ENCODE data around the gene ZFAND3.

Gene ZFAND3

DNA sequence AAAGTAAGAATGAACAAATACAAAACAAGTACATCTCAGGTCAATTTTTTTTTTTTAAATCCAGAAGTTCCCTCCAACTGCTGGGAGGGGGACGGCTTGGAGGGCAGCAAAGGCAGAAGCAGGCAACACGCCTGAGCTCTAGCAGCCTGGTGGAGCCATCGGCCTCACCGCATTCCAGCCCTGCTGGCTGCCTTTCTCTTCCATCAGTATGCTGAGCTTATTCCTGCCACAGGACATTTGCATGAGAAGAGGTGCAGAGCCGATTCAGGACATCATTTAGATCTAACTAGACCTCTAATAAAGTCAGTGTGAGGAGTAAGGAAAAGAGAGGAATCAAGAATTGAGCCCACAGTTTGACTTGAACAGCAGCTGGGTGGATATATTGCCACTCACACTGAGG, 318.8 kb downstream of the ZFAND3 start:
- no peak for DNase-seq (ENCODE audit: extremely low spot score)
- ChIA-PET POLR2A (no interaction called here), CTCF (no interaction called here)
- TF ChIP-seq HDGF (IDR thresholded peaks at IDR 0.05; ENCODE audit: borderline replicate concordance) (no peak), FOXA1 (IDR thresholded peaks at IDR 0.05) (no peak), TARDBP (IDR thresholded peaks at IDR 0.05) (no peak), FOXK2 (IDR thresholded peaks at IDR 0.05) (no peak), BHLHE40 (IDR thresholded peaks at IDR 0.05; ENCODE audit: borderline replicate concordance) (no peak), L3MBTL2 (conservative IDR thresholded peaks at IDR 0.05) (no peak), ELF4 (IDR thresholded peaks at IDR 0.05) (no peak), FOXM1 (IDR thresholded peaks at IDR 0.05; ENCODE audit: borderline replicate concordance) (no peak), SP1 (IDR thresholded peaks at IDR 0.05) (no peak), CTBP1 (IDR thresholded peaks at IDR 0.05; ENCODE audit: borderline replicate concordance) (no peak), SUZ12 (IDR thresholded peaks at IDR 0.05) (no peak), NFRKB (IDR thresholded peaks at IDR 0.05) (no peak), ZNF384 (IDR thresholded peaks at IDR 0.05) (no peak), LEF1 (IDR thresholded peaks at IDR 0.05; ENCODE audit: borderline replicate concordance) (no peak), ARNT (IDR thresholded peaks at IDR 0.05) (no peak)
- TF ChIP-seq, protein P1, sequence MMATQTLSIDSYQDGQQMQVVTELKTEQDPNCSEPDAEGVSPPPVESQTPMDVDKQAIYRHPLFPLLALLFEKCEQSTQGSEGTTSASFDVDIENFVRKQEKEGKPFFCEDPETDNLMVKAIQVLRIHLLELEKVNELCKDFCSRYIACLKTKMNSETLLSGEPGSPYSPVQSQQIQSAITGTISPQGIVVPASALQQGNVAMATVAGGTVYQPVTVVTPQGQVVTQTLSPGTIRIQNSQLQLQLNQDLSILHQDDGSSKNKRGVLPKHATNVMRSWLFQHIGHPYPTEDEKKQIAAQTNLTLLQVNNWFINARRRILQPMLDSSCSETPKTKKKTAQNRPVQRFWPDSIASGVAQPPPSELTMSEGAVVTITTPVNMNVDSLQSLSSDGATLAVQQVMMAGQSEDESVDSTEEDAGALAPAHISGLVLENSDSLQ (IDR thresholded peaks at IDR 0.05): no peak

DNA sequence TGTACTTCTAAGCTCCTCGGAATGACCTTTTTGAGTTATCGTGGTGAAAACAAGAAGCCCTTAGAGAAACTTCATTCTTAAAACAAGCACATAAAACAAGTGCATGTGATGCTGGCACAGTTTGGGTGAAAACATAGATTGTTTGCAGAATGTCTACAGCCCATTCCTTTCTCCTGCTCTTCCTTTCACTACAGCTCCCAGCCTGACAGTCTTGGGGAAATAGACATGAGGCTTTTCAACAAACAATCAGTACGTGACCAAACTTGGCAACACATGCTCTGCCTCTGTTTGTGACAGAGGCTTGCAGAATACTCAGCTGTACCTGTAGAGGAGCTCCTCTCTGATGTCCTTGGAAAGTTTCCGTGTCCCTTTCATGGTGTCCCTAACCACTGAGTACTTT, 321.6 kb downstream of the ZFAND3 start:
- ChIA-PET POLR2A (no interaction called here), CTCF (no interaction called here)
- DNase-seq (ENCODE audit: extremely low spot score): no peak
- no peak for TF ChIP-seq CTBP1 (IDR thresholded peaks at IDR 0.05; ENCODE audit: borderline replicate concordance)
- TF ChIP-seq ARNT (IDR thresholded peaks at IDR 0.05): no peak
- no peak for TF ChIP-seq TARDBP (IDR thresholded peaks at IDR 0.05)
- no peak for TF ChIP-seq NFRKB (IDR thresholded peaks at IDR 0.05)
- no peak for TF ChIP-seq FOXA1 (IDR thresholded peaks at IDR 0.05)
- TF ChIP-seq, protein P1 (IDR thresholded peaks at IDR 0.05): no peak
- no peak for TF ChIP-seq LEF1 (IDR thresholded peaks at IDR 0.05; ENCODE audit: borderline replicate concordance)
- no peak for TF ChIP-seq FOXK2 (IDR thresholded peaks at IDR 0.05)
- no peak for TF ChIP-seq ELF4 (IDR thresholded peaks at IDR 0.05)
- TF ChIP-seq BHLHE40 (IDR thresholded peaks at IDR 0.05; ENCODE audit: borderline replicate concordance): no peak
- no peak for TF ChIP-seq L3MBTL2 (conservative IDR thresholded peaks at IDR 0.05)
- TF ChIP-seq FOXM1 (IDR thresholded peaks at IDR 0.05; ENCODE audit: borderline replicate concordance): no peak
- no peak for TF ChIP-seq SP1 (IDR thresholded peaks at IDR 0.05)
- TF ChIP-seq HDGF (IDR thresholded peaks at IDR 0.05; ENCODE audit: borderline replicate concordance): no peak

DNA sequence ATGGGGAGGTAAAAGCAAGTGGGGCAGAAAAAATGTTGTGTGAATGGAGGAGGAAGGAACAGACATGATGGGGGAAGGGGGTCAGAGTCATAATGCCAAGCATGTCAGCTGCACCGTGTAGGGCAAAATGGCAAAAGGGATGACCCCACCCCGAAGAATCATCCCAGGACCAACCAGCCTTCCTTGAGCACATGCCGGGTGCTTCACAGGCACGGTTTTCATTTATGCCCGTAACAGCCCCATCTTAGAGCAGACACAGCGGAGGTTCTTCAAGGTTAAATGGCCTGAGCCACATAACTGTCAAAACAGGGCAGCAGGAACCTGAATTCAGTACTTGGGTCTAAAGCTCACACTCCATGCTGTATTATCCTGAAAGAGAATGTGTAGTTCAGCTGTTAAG, 322.2 kb downstream of the ZFAND3 start:
- no peak for DNase-seq (ENCODE audit: extremely low spot score)
- TF ChIP-seq ZNF384 (IDR thresholded peaks at IDR 0.05) (no peak), BHLHE40 (IDR thresholded peaks at IDR 0.05; ENCODE audit: borderline replicate concordance) (no peak), TARDBP (IDR thresholded peaks at IDR 0.05) (no peak), FOXK2 (IDR thresholded peaks at IDR 0.05) (no peak), FOXM1 (IDR thresholded peaks at IDR 0.05; ENCODE audit: borderline replicate concordance) (no peak), ELF4 (IDR thresholded peaks at IDR 0.05) (no peak), L3MBTL2 (conservative IDR thresholded peaks at IDR 0.05) (no peak), NFRKB (IDR thresholded peaks at IDR 0.05) (no peak), FOXA1 (IDR thresholded peaks at IDR 0.05) (no peak), SP1 (IDR thresholded peaks at IDR 0.05) (no peak), LEF1 (IDR thresholded peaks at IDR 0.05; ENCODE audit: borderline replicate concordance) (no peak), SUZ12 (IDR thresholded peaks at IDR 0.05) (no peak), ARNT (IDR thresholded peaks at IDR 0.05) (no peak)
- TF ChIP-seq, protein P1 (IDR thresholded peaks at IDR 0.05): no peak
- ChIA-PET POLR2A (no interaction called here), CTCF (no interaction called here)

DNA sequence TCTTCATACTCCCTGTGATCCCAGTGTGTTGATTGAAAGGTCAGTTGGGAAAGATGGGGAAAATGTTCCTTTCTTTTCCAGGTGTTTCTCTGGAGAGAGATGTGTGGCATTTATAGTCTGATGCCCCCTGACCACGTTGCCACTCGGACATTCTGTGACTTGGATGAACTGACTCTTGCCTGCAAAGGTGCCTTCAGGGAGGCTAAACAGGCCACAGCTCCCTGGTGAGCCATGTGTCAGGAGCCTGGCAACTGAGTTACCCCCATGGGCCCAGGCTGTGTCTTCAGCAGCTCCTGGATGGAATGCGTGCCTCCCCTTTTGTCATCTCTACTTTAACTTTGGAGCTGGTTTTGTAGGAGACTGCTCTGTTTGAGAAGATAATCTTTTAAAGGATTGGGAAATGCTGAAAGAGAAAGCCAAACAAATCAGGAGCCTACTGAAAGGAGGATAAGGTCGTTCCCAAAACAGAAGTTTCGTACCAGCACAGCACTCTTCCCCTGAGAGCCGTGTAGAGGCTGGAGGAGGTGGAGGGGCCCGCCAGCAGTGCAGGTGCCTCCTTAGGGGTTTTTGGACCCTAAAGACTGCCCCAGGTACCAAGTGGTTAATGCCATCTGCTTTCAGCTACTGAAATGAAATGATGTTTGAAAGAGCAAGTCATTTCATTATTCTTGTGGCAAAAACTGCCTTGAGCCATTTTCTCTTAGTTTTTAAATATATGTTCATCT, 322.8 kb downstream of the ZFAND3 start:
- ChIA-PET CTCF (no interaction called here), POLR2A (no interaction called here)
- TF ChIP-seq FOXK2 (IDR thresholded peaks at IDR 0.05): no peak
- no peak for TF ChIP-seq TARDBP (IDR thresholded peaks at IDR 0.05)
- no peak for TF ChIP-seq FOXA1 (IDR thresholded peaks at IDR 0.05)
- no peak for TF ChIP-seq SUZ12 (IDR thresholded peaks at IDR 0.05)
- no peak for TF ChIP-seq LEF1 (IDR thresholded peaks at IDR 0.05; ENCODE audit: borderline replicate concordance)
- DNase-seq (ENCODE audit: extremely low spot score): no peak

DNA sequence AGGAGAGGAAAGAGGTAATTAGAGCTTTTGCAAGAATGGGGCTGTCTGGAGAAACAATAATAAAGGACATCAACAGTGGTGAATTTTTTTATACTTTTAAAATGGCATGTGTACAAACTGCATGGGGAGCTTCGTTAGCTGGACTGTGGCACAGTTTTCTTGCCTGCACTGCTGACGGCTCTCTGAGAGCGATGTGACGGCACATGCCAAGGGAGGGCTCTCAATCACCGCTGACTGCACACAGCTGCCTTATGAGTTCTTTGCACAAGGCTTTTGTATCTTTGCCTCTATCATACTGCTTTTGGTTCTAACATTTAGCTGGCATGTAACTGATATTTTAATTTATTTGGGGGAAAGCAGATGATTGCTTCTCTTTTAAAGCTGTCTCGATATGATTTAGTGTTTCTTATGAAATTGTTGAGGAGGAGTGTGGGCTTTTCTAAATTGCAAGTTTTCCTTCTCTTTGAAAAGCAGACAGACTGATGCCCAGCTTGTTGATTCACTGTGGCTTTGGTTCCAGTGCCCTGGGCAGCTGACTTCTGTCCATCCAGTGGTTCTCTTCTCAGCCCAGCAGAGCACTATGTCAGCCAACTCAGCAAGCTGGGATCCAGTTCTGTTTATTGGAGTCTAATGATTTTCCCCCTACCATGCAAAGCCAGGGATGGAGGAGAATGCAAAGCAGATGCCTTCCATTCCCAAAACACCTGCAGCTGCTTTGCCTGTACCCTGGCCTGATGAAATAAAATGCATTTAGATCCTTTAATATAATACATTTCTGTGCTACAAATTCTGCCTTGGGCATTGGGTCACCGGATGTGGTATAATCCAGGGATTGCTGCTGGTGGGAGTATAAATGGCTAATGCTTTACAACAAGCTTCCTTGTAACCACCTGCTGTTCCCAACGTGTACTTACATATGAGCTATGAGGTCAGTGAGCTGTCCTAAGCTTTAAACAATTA, 323.9 kb downstream of the ZFAND3 start:
- DNase-seq (ENCODE audit: extremely low spot score): no peak
- no peak for TF ChIP-seq FOXK2 (IDR thresholded peaks at IDR 0.05)
- TF ChIP-seq L3MBTL2 (conservative IDR thresholded peaks at IDR 0.05): no peak
- TF ChIP-seq HDGF (IDR thresholded peaks at IDR 0.05; ENCODE audit: borderline replicate concordance): no peak
- TF ChIP-seq ARNT (IDR thresholded peaks at IDR 0.05): no peak
- TF ChIP-seq LEF1 (IDR thresholded peaks at IDR 0.05; ENCODE audit: borderline replicate concordance): no peak
- no peak for TF ChIP-seq SUZ12 (IDR thresholded peaks at IDR 0.05)
- TF ChIP-seq NFRKB (IDR thresholded peaks at IDR 0.05): no peak
- no peak for TF ChIP-seq ELF4 (IDR thresholded peaks at IDR 0.05)
- TF ChIP-seq FOXM1 (IDR thresholded peaks at IDR 0.05; ENCODE audit: borderline replicate concordance): no peak
- TF ChIP-seq, protein P1 (IDR thresholded peaks at IDR 0.05): no peak
- TF ChIP-seq TARDBP (IDR thresholded peaks at IDR 0.05): no peak
- no peak for TF ChIP-seq CTBP1 (IDR thresholded peaks at IDR 0.05; ENCODE audit: borderline replicate concordance)
- TF ChIP-seq ZNF384 (IDR thresholded peaks at IDR 0.05): no peak
- no peak for TF ChIP-seq BHLHE40 (IDR thresholded peaks at IDR 0.05; ENCODE audit: borderline replicate concordance)
- no peak for TF ChIP-seq FOXA1 (IDR thresholded peaks at IDR 0.05)
- TF ChIP-seq SP1 (IDR thresholded peaks at IDR 0.05): no peak
- ChIA-PET CTCF (interaction anchor here (1.6 kb wide), 1 partner anchor 10 kb away, joined by 3 read pairs; no protein-coding TSS in a partner anchor), POLR2A (interaction anchor here (0.5 kb wide), 1 partner anchor 1219 kb away, joined by 3 read pairs; no protein-coding TSS in a partner anchor)
